Astrocyte (in vitro differentiated cells and primary cell): Measurements from ENCODE around the gene PFKFB1. TPM values are rescaled to one million over a fixed set of nuclear protein-coding genes. Genes with fewer than 3 reads are reported as not detected.

Source experiments
- DNase-seq: peaks from one replicate; pipeline ENCODE4 v3.0.0-alpha.2; 2010; ENCODE audit warnings: low read depth
- FAIRE-seq: peaks from 2 replicates; lab custom pipeline; 2011; peaks lifted over from hg19 to GRCh38; lab: Jason Lieb, UNC
- H2AFZ ChIP-seq: 2 replicates; pipeline ENCODE4 v1.6.0; 2012; ENCODE audit warnings: low read depth, low read length, inconsistent platforms
- H3K27ac ChIP-seq: 2 replicates; pipeline ENCODE4 v1.5.1; 2011; ENCODE audit warnings: low read depth, low read length, inconsistent platforms
- H3K27me3 ChIP-seq: 2 replicates; pipeline ENCODE4 v1.6.0; 2011; ENCODE audit warnings: low read length, inconsistent platforms; ENCODE audit not compliant: insufficient read depth
- H3K36me3 ChIP-seq: 2 replicates; pipeline ENCODE4 v1.5.1; 2011; ENCODE audit warnings: low read length, inconsistent platforms; ENCODE audit not compliant: insufficient read depth
- H3K4me1 ChIP-seq: 2 replicates; pipeline ENCODE4 v1.5.1; 2011; ENCODE audit warnings: low read length, inconsistent platforms; ENCODE audit not compliant: insufficient read depth
- H3K4me2 ChIP-seq: 2 replicates; pipeline ENCODE4 v1.6.0; 2012; ENCODE audit warnings: low read length, inconsistent platforms
- H3K4me3 ChIP-seq: 2 replicates; pipeline ENCODE4 v1.5.1; 2011; ENCODE audit warnings: low read depth, mild to moderate bottlenecking, low read length, inconsistent platforms; ENCODE audit not compliant: insufficient read depth
- H3K79me2 ChIP-seq: 2 replicates; pipeline ENCODE4 v1.6.0; 2012; ENCODE audit warnings: mild to moderate bottlenecking, low read length, inconsistent platforms; ENCODE audit not compliant: insufficient read depth
- H3K9ac ChIP-seq: 2 replicates; pipeline ENCODE4 v1.6.0; 2012; ENCODE audit warnings: mild to moderate bottlenecking, low read length, inconsistent platforms
- H3K9me3 ChIP-seq: 2 replicates; pipeline ENCODE4 v1.5.1; 2012; ENCODE audit warnings: low read depth, mild to moderate bottlenecking, low read length, inconsistent platforms; ENCODE audit not compliant: insufficient read depth
- H4K20me1 ChIP-seq: 2 replicates; pipeline ENCODE4 v1.6.0; 2012; ENCODE audit warnings: low read length, inconsistent platforms; ENCODE audit not compliant: insufficient read depth
- H3K27ac Mint-ChIP-seq: one replicate; pipeline ENCODE4 v1.8.0; 2021; ENCODE audit warnings: mild to moderate bottlenecking, mixed read lengths; ENCODE audit not compliant: unreplicated experiment
- H3K27me3 Mint-ChIP-seq: one replicate; pipeline ENCODE4 v1.8.0; 2021; ENCODE audit warnings: low read depth, mixed read lengths; ENCODE audit not compliant: unreplicated experiment
- H3K36me3 Mint-ChIP-seq: one replicate; pipeline ENCODE4 v1.8.0; 2021; ENCODE audit warnings: low read depth, mixed read lengths; ENCODE audit not compliant: unreplicated experiment
- H3K4me1 Mint-ChIP-seq: one replicate; pipeline ENCODE4 v1.8.0; 2021; ENCODE audit warnings: low read depth, mixed read lengths; ENCODE audit not compliant: unreplicated experiment
- H3K4me3 Mint-ChIP-seq: one replicate; pipeline ENCODE4 v1.8.0; 2021; ENCODE audit warnings: mild to moderate bottlenecking, moderate library complexity, mixed read lengths; ENCODE audit not compliant: unreplicated experiment
- H3K9me3 Mint-ChIP-seq: one replicate; pipeline ENCODE4 v1.8.0; 2021; ENCODE audit warnings: mild to moderate bottlenecking, mixed read lengths; ENCODE audit not compliant: unreplicated experiment
- CTCF ChIP-seq: IDR thresholded peaks from 2 replicates; pipeline ENCODE4 v1.5.1; 2011; ENCODE audit warnings: low read depth, mild to moderate bottlenecking, inconsistent platforms, low read length, moderate library complexity; ENCODE audit not compliant: insufficient read depth
- EZH2 ChIP-seq: IDR thresholded peaks from 2 replicates; pipeline ENCODE4 v1.6.1; 2012; ENCODE audit warnings: mild to moderate bottlenecking, low read length, inconsistent platforms; ENCODE audit not compliant: insufficient read depth
- total RNA-seq: library from RNA; stranded (reverse); gene quantifications from 2 replicates; pipeline ENCODE4 v1.2.1, GENCODE V29; 2021

PFKFB1 gene
- total RNA-seq, 1 donor from 2014 or later, result 0.34 TPM

GRCh38 chrX:55028611-55029010 lies 34.6 kb upstream of the PFKFB1 start:
- Histone ChIP-seq H3K79me2 (no peaks in the 10 kb centered on the region), H4K20me1 (no peaks in the 10 kb centered on the region), H2AFZ (no peak overlapping the region), H3K4me3 (no peak overlapping the region), H3K4me1 (no peaks in the 10 kb centered on the region), H3K36me3 (no peaks in the 10 kb centered on the region), H3K9me3 (no peaks in the 10 kb centered on the region), H3K27me3 (no peaks in the 10 kb centered on the region), H3K9ac (no peak overlapping the region), H3K4me2 (no peak overlapping the region), H3K27ac (no peak overlapping the region)
- H3K4me3 Mint-ChIP-seq, result no peak overlapping the region
- H3K27me3 Mint-ChIP-seq, result no peaks in the 10 kb centered on the region
- H3K9me3 Mint-ChIP-seq, result peaks cover 4% of the 10 kb centered on the region
- FAIRE-seq, result no peak
- TF ChIP-seq EZH2, result no peak
- TF ChIP-seq CTCF, result no peak
- H3K36me3 Mint-ChIP-seq, result no peaks in the 10 kb centered on the region
- H3K4me1 Mint-ChIP-seq, result peaks cover 11% of the 10 kb centered on the region
- DNase-seq, result no peak
- H3K27ac Mint-ChIP-seq, result no peak overlapping the region

GRCh38 chrX:55028040-55028439 lies 34.1 kb upstream of the PFKFB1 start:
- no peak overlapping the region for H3K4me3 ChIP-seq

More at GRCh38 chrX:55028040-55028439, 34.1 kb upstream of the PFKFB1 start:
- Histone ChIP-seq H3K36me3 (no peaks in the 10 kb centered on the region), H2AFZ (no peak overlapping the region), H3K27me3 (no peaks in the 10 kb centered on the region), H3K9me3 (no peaks in the 10 kb centered on the region), H3K79me2 (no peaks in the 10 kb centered on the region), H3K27ac (no peak overlapping the region), H4K20me1 (no peaks in the 10 kb centered on the region), H3K4me1 (no peaks in the 10 kb centered on the region), H3K4me2 (no peak overlapping the region), H3K9ac (no peak overlapping the region)
- no peak for DNase-seq
- Mint-ChIP-seq H3K36me3 (no peaks in the 10 kb centered on the region), H3K27ac (no peak overlapping the region), H3K4me1 (peaks cover 9% of the 10 kb centered on the region), H3K9me3 (peaks cover 4% of the 10 kb centered on the region), H3K27me3 (no peaks in the 10 kb centered on the region), H3K4me3 (no peak overlapping the region)
- TF ChIP-seq EZH2 (no peak), CTCF (no peak)
- FAIRE-seq, result no peak
